ENCODE measurements around the gene RYR1. TPM values are rescaled to one million over a fixed set of nuclear protein-coding genes. Genes with fewer than 3 reads are reported as not detected.

RYR1 gene
- total and polyA plus RNA-seq, 7 donors: under 0.01 to 4.1 (median 0.85) TPM

DNA sequence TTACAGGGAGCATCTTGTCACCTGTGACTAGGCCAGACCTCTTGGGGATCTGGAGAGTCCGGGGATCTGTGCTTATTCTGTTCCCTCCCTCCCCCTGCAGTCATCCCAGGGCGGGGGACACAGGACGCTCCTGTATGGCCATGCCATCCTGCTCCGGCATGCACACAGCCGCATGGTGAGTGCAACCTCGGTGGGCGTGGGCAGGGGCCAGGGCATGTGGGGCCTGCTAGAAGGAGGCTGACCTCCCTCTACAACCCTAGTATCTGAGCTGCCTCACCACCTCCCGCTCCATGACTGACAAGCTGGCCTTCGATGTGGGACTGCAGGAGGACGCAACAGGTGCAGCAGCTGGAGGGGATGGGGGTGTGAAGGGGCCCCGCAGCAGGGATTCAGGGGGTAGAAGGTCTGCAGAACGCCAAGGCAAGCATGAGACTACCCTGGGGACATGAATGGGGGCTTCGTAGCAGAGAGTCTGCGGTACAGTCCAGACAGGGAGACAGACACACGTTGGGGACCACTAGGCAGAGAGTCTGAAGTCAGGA lies 10.0 kb downstream of the RYR1 start:
- H3K27me3 ChIP-seq: peaks cover 0 to 21% (median 16%) of the 10 kb centered on the region in 3 donors
- 81 to 87% methylated on average over 15 of the region's 15 CpGs for WGBS, 2 donors
- no peak overlapping the region for H3K4me3 ChIP-seq
- no peaks in the 10 kb centered on the region for H3K9me3 ChIP-seq
- no peaks in the 10 kb centered on the region for H3K36me3 ChIP-seq
- no peak overlapping the region for H3K27ac ChIP-seq
- no peak for DNase-seq
- intact Hi-C loops (cut with DNase I): no loop called here
- TF ChIP-seq, protein P1, sequence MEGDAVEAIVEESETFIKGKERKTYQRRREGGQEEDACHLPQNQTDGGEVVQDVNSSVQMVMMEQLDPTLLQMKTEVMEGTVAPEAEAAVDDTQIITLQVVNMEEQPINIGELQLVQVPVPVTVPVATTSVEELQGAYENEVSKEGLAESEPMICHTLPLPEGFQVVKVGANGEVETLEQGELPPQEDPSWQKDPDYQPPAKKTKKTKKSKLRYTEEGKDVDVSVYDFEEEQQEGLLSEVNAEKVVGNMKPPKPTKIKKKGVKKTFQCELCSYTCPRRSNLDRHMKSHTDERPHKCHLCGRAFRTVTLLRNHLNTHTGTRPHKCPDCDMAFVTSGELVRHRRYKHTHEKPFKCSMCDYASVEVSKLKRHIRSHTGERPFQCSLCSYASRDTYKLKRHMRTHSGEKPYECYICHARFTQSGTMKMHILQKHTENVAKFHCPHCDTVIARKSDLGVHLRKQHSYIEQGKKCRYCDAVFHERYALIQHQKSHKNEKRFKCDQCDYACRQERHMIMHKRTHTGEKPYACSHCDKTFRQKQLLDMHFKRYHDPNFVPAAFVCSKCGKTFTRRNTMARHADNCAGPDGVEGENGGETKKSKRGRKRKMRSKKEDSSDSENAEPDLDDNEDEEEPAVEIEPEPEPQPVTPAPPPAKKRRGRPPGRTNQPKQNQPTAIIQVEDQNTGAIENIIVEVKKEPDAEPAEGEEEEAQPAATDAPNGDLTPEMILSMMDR (IDR thresholded peaks at IDR 0.05): no peak
- H3K4me1 ChIP-seq: no peaks in the 10 kb centered on the region

DNA sequence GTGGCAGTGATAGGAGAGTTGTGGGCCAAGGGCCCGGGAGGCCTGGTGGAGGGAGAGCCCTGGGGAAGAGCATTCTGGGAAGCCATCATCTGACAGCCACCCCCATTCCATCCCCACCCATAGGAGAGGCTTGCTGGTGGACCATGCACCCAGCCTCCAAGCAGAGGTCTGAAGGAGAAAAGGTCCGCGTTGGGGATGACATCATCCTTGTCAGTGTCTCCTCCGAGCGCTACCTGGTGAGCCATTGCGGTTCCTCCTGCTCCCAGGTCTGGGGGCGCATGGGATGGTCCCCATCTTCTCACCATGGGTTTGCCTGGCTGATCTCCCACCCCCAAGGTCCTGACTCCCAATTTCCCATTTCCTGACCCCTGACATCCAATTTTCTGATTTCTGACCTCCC lies 10.5 kb downstream of the RYR1 start:
- WGBS, 2 donors: 83 to 91% methylated on average over 7 of the region's 7 CpGs
- intact Hi-C loops (cut with DNase I): no loop called here
- H3K36me3 ChIP-seq: no peaks in the 10 kb centered on the region
- peaks cover 0 to 21% (median 14%) of the 10 kb centered on the region in 3 donors for H3K27me3 ChIP-seq
- DNase-seq: no peak
- no peak overlapping the region for H3K4me3 ChIP-seq
- no peaks in the 10 kb centered on the region for H3K9me3 ChIP-seq
- H3K27ac ChIP-seq: no peak overlapping the region
- no peaks in the 10 kb centered on the region for H3K4me1 ChIP-seq
- TF ChIP-seq EP300 (IDR thresholded peaks at IDR 0.05): no peak
- no peak for TF ChIP-seq POLR2A (IDR thresholded peaks at IDR 0.05)
- TF ChIP-seq, protein P1 (IDR thresholded peaks at IDR 0.05): no peak
- TF ChIP-seq POLR2AphosphoS5 (IDR thresholded peaks at IDR 0.05): no peak

GRCh38 chr19:38445362-38445761 lies 11.9 kb downstream of the RYR1 start:
- H3K9me3 ChIP-seq: no peaks in the 10 kb centered on the region
- no peak overlapping the region for H3K4me3 ChIP-seq
- no peaks in the 10 kb centered on the region for H3K36me3 ChIP-seq
- no peak for TF ChIP-seq POLR2AphosphoS5 (IDR thresholded peaks at IDR 0.05)
- TF ChIP-seq, protein P1 (IDR thresholded peaks at IDR 0.05): no peak
- no peak for TF ChIP-seq POLR2A (IDR thresholded peaks at IDR 0.05)
- no peak for TF ChIP-seq EP300 (IDR thresholded peaks at IDR 0.05)
- intact Hi-C loops (cut with DNase I): no loop called here
- H3K4me1 ChIP-seq: no peaks in the 10 kb centered on the region
- peaks cover 0 to 21% (median 6%) of the 10 kb centered on the region in 3 donors for H3K27me3 ChIP-seq
- H3K27ac ChIP-seq: no peak overlapping the region
- no peak for DNase-seq
- WGBS, 2 donors: 94% methylated on average over 7 of the region's 7 CpGs

GRCh38 chr19:38448225-38448624 lies 14.7 kb downstream of the RYR1 start:
- no peaks in the 10 kb centered on the region for H3K9me3 ChIP-seq
- H3K4me1 ChIP-seq: no peaks in the 10 kb centered on the region
- H3K4me3 ChIP-seq: no peak overlapping the region
- 87 to 95% methylated on average over 9 of the region's 9 CpGs for WGBS, 2 donors
- no peaks in the 10 kb centered on the region for H3K27me3 ChIP-seq
- intact Hi-C loops (cut with DNase I): no loop called here
- H3K36me3 ChIP-seq: no peaks in the 10 kb centered on the region
- DNase-seq: no peak
- H3K27ac ChIP-seq: no peak overlapping the region
- TF ChIP-seq, protein P1 (IDR thresholded peaks at IDR 0.05): no peak
- TF ChIP-seq POLR2A (IDR thresholded peaks at IDR 0.05): no peak

- no peak overlapping the region for H3K4me3 ChIP-seq
- H3K27ac ChIP-seq: no peak overlapping the region
- H3K36me3 ChIP-seq: no peaks in the 10 kb centered on the region
- intact Hi-C loops (cut with DNase I): no loop called here
- WGBS, 2 donors: 62 to 80% methylated on average over 5 of the region's 5 CpGs
- H3K4me1 ChIP-seq: no peaks in the 10 kb centered on the region
- no peaks in the 10 kb centered on the region for H3K27me3 ChIP-seq
- DNase-seq: no peak
- TF ChIP-seq, protein P1 (IDR thresholded peaks at IDR 0.05): no peak
- TF ChIP-seq EP300 (IDR thresholded peaks at IDR 0.05) (no peak), POLR2A (IDR thresholded peaks at IDR 0.05) (no peak), POLR2AphosphoS5 (IDR thresholded peaks at IDR 0.05) (no peak)
- no peaks in the 10 kb centered on the region for H3K9me3 ChIP-seq
Observed at GRCh38 chr19:38449518-38449917, 16.0 kb downstream of the RYR1 start.
